AG09319 (cell line): Measurements from ENCODE around the gene INPP5F.

Experiments
- DNase-seq: peaks from one replicate; pipeline ENCODE4 v3.0.0-alpha.2; 2010; ENCODE audit warnings: low read depth; ENCODE audit errors: extremely low read depth
- TF ChIP-seq, protein P1 (sequence below): IDR thresholded peaks from 2 replicates; pipeline ENCODE4 v1.5.1; 2011; ENCODE audit warnings: low read depth, mild to moderate bottlenecking, inconsistent platforms, low read length, moderate library complexity

The INPP5F gene

DNA sequence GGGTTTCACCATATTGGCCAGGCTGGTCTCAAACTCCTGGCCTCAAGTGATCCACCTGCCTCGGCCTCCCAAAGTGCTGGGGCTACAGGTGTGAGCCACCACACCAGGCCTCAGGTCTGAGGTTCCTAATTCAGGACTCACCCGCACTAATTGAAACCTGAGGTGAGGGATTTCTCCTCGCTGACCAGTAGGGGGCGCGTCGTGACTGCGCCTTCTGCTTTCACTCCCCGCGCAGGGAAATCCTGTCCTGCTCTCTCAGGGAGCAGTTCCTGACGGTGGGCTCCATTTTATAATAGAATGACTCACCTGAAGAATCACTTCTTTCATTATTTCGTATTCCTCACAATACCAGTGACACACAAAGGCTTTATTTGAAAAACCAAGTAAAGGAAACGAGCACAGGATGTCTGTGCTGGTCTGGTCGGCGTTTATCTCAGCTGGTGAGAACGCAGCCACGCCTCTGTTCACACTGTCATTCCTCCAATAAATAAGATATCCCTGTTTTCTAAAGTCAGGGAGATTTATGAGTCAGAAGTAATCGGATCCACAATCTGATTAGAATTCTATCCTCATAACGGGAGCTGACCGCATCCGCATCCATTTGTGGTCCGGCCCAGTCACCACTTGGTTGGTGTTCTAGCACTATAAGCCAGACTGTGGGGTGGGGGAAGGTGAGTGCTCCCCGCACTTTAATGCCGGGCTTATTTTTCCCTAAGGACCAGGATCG, 39.2 kb upstream of the INPP5F start:
- TF ChIP-seq, protein P1, sequence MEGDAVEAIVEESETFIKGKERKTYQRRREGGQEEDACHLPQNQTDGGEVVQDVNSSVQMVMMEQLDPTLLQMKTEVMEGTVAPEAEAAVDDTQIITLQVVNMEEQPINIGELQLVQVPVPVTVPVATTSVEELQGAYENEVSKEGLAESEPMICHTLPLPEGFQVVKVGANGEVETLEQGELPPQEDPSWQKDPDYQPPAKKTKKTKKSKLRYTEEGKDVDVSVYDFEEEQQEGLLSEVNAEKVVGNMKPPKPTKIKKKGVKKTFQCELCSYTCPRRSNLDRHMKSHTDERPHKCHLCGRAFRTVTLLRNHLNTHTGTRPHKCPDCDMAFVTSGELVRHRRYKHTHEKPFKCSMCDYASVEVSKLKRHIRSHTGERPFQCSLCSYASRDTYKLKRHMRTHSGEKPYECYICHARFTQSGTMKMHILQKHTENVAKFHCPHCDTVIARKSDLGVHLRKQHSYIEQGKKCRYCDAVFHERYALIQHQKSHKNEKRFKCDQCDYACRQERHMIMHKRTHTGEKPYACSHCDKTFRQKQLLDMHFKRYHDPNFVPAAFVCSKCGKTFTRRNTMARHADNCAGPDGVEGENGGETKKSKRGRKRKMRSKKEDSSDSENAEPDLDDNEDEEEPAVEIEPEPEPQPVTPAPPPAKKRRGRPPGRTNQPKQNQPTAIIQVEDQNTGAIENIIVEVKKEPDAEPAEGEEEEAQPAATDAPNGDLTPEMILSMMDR = peak; percentile 85
- peak; percentile 57 for DNase-seq

DNA sequence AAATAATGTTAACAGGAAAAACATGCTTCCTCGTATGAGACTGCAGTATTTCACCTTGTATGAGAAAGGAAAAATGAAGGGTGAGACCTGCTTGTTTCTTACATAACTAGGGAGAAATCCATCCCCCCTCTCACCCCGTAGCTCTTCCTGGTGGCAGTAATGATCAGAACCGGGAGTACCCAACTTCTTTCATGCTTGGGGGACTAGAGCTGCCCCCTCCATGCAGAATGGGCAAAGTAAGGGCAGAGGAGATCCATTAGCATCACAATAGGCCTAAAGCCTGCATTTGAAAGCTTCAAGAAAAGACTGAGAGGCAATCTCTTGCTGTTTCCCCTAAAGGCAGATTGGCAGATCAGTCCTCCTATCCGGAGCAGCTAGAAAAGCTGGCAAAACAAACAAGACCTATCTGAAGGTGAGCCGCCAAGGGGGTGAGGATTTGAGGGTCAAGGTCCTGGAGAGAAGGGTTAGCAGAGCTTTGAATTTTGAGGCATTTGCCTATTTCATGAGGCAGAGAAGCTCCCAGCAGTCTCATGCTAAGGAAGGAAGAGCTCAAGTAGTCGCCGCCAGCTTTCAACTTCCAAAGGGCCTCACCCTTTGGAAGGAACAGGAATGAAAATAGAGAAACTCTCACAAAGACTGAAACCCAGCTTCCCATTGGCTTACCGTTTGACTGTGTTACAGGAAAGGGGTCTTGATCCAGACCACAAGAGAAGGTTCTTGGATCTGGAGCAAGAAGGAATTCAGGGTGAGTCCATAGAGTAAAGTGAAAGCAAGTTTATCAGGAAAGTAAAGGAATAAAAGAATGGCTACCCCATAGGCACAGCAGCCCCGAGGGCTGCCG, 38.4 kb upstream of the INPP5F start:
- TF ChIP-seq, protein P1 = no peak
- no peak for DNase-seq

DNA sequence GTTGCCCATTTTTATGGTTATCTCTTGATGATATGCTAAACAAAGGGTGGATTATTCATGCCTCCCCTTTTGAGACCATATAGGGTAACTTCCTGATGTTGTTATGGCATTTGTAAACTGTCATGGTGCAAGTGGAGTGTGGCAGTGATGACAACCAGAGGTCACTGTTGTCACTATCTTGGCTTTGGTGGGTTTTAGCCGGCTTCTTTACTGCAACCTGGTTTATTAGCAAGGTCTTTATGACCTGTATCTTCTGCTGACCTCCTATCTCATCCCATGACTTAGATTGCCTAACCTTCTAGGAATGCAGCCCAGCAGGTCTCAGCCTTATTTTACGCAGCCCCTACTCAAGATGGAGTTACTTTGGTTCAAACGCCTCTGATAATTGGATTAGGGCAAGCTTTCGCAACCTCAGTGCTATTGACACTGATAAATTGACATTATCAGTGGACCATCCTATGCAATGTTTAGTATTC, 37.8 kb upstream of the INPP5F start:
- TF ChIP-seq, protein P1 = no peak
- DNase-seq = no peak

GRCh38 chr10:119689016-119689580, 36.8 kb upstream of the INPP5F start:
- DNase-seq = no peak
- TF ChIP-seq, protein P1 = no peak

DNA sequence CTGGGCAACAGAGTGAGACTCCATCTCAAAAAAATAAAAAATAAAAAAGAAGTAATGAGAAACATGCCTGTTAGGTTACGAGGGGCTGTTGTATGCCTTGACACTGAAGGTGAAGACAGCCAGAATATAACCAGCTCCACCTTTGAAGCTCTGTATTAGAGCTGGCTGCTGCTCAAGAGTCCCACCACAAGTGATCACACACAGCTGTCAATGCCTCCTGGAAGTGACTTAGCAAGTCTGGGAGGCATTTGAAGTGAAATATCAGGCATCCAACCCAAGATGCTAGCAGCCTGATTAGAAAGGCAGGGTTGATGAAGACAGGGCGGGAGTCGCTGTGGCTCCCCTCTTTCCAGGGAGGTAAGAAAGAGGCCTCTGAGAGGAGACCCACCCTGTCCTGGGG, 34.1 kb upstream of the INPP5F start:
- TF ChIP-seq, protein P1 = no peak
- no peak for DNase-seq

GRCh38 chr10:119693262-119693957, 32.4 kb upstream of the INPP5F start:
- no peak for DNase-seq
- TF ChIP-seq, protein P1 = no peak
